Endothelial cell of umbilical vein (primary cell): ENCODE data around the gene CEP85L. TPM values are rescaled to one million over a fixed set of nuclear protein-coding genes. Genes with fewer than 3 reads are reported as not detected.

Source experiments
- BruUV-seq: library from RNA; stranded (reverse); fragments of 400-500 nt; replicated peaks from 2 replicates; lab custom pipeline; 2021; lab: Mats Ljungman, UMichigan
- CTCF ChIA-PET: fragments of 300-600, 350-600 bp; sonication (Branson Sonifier 250); formaldehyde crosslinking; loops from one replicate; lab custom pipeline; 2021; ENCODE audit warnings: antibody characterized with exemption, inconsistent platforms; lab: Charles Lee
- POLR2A ChIA-PET: fragments of 300-600, 350-600 bp; sonication (Branson Sonifier 250); formaldehyde crosslinking; loops from one replicate; lab custom pipeline; 2021; ENCODE audit warnings: antibody characterized with exemption, inconsistent platforms; lab: Charles Lee
- DNase-seq: peaks from one replicate; pipeline ENCODE4 v3.0.0-alpha.2; 2011; ENCODE audit warnings: low read depth, low spot score
- FAIRE-seq: peaks from 2 replicates; lab custom pipeline; 2011; peaks lifted over from hg19 to GRCh38; lab: Jason Lieb, UNC
- H2AFZ ChIP-seq: 2 replicates; pipeline ENCODE4 v1.6.0; 2012; ENCODE audit warnings: low read depth, low read length, control low read depth, inconsistent platforms
- H3K27ac ChIP-seq: 2 replicates; pipeline ENCODE4 v1.5.1; 2011; ENCODE audit warnings: low read depth, mild to moderate bottlenecking, control low read depth, low read length, moderate library complexity; ENCODE audit not compliant: insufficient read depth
- H3K27me3 ChIP-seq, 2 experiments: 2 replicates each; pipeline versions ENCODE4 v1.6.0 to v1.6.1; 2011; ENCODE audit warnings: low read length in 2 of 2, mixed read lengths in 1 of 2; ENCODE audit not compliant: control insufficient read depth in 2 of 2, insufficient read depth in 2 of 2
- H3K36me3 ChIP-seq, 2 experiments: 2 replicates in 1 of 2; 3 replicates in 1 of 2; pipeline ENCODE4 v1.5.1; 2011; ENCODE audit warnings: low read length in 2 of 2, mild to moderate bottlenecking in 1 of 2, moderate library complexity in 1 of 2; ENCODE audit not compliant: control insufficient read depth in 2 of 2, insufficient read depth in 2 of 2; ENCODE audit errors: extremely low read depth in 1 of 2
- H3K4me1 ChIP-seq: 3 replicates; pipeline ENCODE4 v1.5.1; 2011; ENCODE audit warnings: mild to moderate bottlenecking, low read length; ENCODE audit not compliant: control insufficient read depth, insufficient read depth; ENCODE audit errors: extremely low read depth
- H3K4me2 ChIP-seq: 2 replicates; pipeline ENCODE4 v1.6.1; 2011; ENCODE audit warnings: low read length, control low read depth, mixed read lengths; ENCODE audit not compliant: insufficient read depth
- H3K4me3 ChIP-seq, 3 experiments: fragments of 200-600 bp in 1 of 3; sonication (generic), shearing (Covaris generic) in 1 of 3; replicated peaks in 1 of 3; 2 replicates each; pipeline ENCODE4 v1.5.1; 2011 to 2016; ENCODE audit warnings: control low read depth in 3 of 3, low read length in 3 of 3, mild to moderate bottlenecking in 2 of 3, inconsistent platforms in 1 of 3, low read depth in 1 of 3, moderate library complexity in 1 of 3; ENCODE audit not compliant: insufficient read depth in 1 of 3
- H3K79me2 ChIP-seq: 2 replicates; pipeline ENCODE4 v1.6.0; 2012; ENCODE audit warnings: low read length, inconsistent platforms; ENCODE audit not compliant: control insufficient read depth, insufficient read depth
- H3K9ac ChIP-seq: replicated peaks from 2 replicates; pipeline ENCODE3; 2011; ENCODE audit warnings: low read length, control low read depth; ENCODE audit not compliant: insufficient read depth; ENCODE audit errors: extremely low read depth
- H3K9me1 ChIP-seq: replicated peaks from 3 replicates; pipeline ENCODE4 v1.6.0; 2011; ENCODE audit warnings: mild to moderate bottlenecking, low read length; ENCODE audit not compliant: control insufficient read depth, insufficient read depth; ENCODE audit errors: extremely low read depth
- H3K9me3 ChIP-seq: replicated peaks from 2 replicates; pipeline ENCODE4 v1.5.1; 2012; ENCODE audit warnings: low read length, inconsistent platforms; ENCODE audit not compliant: control insufficient read depth, insufficient read depth
- H4K20me1 ChIP-seq: replicated peaks from 2 replicates; pipeline ENCODE3; 2011; ENCODE audit warnings: mild to moderate bottlenecking, low read length; ENCODE audit not compliant: control insufficient read depth, insufficient read depth; ENCODE audit errors: extremely low read depth
- EZH2 ChIP-seq: IDR thresholded peaks from 2 replicates; pipeline ENCODE4 v1.6.1; 2012; ENCODE audit warnings: borderline replicate concordance, low read depth, mild to moderate bottlenecking, moderate library complexity, low read length, inconsistent platforms; ENCODE audit not compliant: severe bottlenecking
- JUN ChIP-seq: IDR thresholded peaks from 2 replicates; pipeline ENCODE4 v1.6.1; 2011; ENCODE audit warnings: borderline replicate concordance, low read depth; ENCODE audit not compliant: insufficient read length, insufficient read depth
- MYC ChIP-seq: IDR thresholded peaks from one replicate; pipeline ENCODE4 v1.6.1; 2011; ENCODE audit warnings: mild to moderate bottlenecking, low read depth, low read length
- POLR2A ChIP-seq: IDR thresholded peaks from 2 replicates; pipeline ENCODE4 v1.6.1; 2012; ENCODE audit warnings: low read depth, mild to moderate bottlenecking, control low read depth, low read length
- POLR2AphosphoS5 ChIP-seq: IDR thresholded peaks from 2 replicates; pipeline ENCODE4 v1.6.1; 2012; ENCODE audit warnings: low read depth, mild to moderate bottlenecking, control low read depth, low read length, moderate library complexity; ENCODE audit not compliant: insufficient read depth
- dilution Hi-C: fragments of 300-500 bp; cut with MboI; formaldehyde crosslinking; loops from one replicate; pipeline ENCODE4 v1.15.0; 2019; ENCODE audit warnings: low sequenced_read_pairs; ENCODE audit not compliant: extremely low pct_ligation_motif_present
- intact Hi-C: fragments of 100-400 bp; cut with micrococcal nuclease; formaldehyde crosslinking; loops from one replicate; pipeline ENCODE4 v1.10.0; 2022
- polyA plus RNA-seq, 4 experiments: library from polyadenylated mRNA; depleted of rRNA in 3 of 4; stranded (reverse) in 3 of 4; unstranded in 1 of 4; fragments of >200 nt; gene quantifications; 2 replicates each; pipeline versions ENCODE4 v1.2.1 to v1.2.3, GENCODE V29; 2011 to 2012; ENCODE audit warnings: missing spikeins in 1 of 4
- total RNA-seq: library from RNA; stranded (reverse); gene quantifications from 2 replicates; pipeline ENCODE4 v1.2.3, GENCODE V29; 2021
- TF ChIP-seq, protein P1 (sequence below): IDR thresholded peaks from 2 replicates; pipeline ENCODE4 v1.6.1; 2011; ENCODE audit not compliant: insufficient read depth, insufficient read length
- TF ChIP-seq, protein P2 (sequence below), 2 donors: IDR thresholded peaks; 1 replicate in 1 of 2; 2 replicates in 1 of 2; pipeline ENCODE4 v1.5.1; 2011; ENCODE audit warnings: low read length in 2 of 2, mild to moderate bottlenecking in 2 of 2, moderate library complexity in 2 of 2, control low read depth in 1 of 2, inconsistent platforms in 1 of 2, low read depth in 1 of 2; ENCODE audit not compliant: insufficient read depth in 1 of 2; ENCODE audit errors: extremely low read depth in 1 of 2

CEP85L gene
- total and polyA plus RNA-seq, 2 donors (not counting 3 experiments of a cell fraction or from before 2014, with no cell fraction given) = 1.8 to 9.2 TPM

- no peak for FAIRE-seq
These were observed 107.3 kb downstream of the CEP85L start for GRCh38 chr6:118544105-118544504.

More at GRCh38 chr6:118544105-118544504, 107.3 kb downstream of the CEP85L start:
- no TSS peak for BruUV-seq
- dilution Hi-C loops = no loop called here
- Histone ChIP-seq H3K27ac (no peak overlapping the region), H3K4me3 (no peak overlapping the region), H3K9ac (no peak overlapping the region), H3K36me3 (no peaks in the 10 kb centered on the region), H3K9me3 (no peaks in the 10 kb centered on the region), H3K4me2 (no peak overlapping the region), H3K79me2 (peaks cover 10% of the 10 kb centered on the region), H3K4me1 (peaks cover 13% of the 10 kb centered on the region), H3K27me3 (no peaks in the 10 kb centered on the region), H3K9me1 (no peaks in the 10 kb centered on the region), H2AFZ (no peak overlapping the region), H4K20me1 (no peaks in the 10 kb centered on the region)
- ChIA-PET CTCF (interaction anchor here (1.3 to 2.6 kb wide), 3 partner anchors 8 to 259 kb away, joined by 6 to 8 read pairs (median 7); no protein-coding TSS in a partner anchor), POLR2A (no interaction called here)
- TF ChIP-seq MYC = no peak
- TF ChIP-seq, protein P1, sequence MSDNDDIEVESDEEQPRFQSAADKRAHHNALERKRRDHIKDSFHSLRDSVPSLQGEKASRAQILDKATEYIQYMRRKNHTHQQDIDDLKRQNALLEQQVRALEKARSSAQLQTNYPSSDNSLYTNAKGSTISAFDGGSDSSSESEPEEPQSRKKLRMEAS = no peak
- TF ChIP-seq POLR2AphosphoS5 = no peak
- no peak for TF ChIP-seq JUN
- TF ChIP-seq POLR2A = no peak
- no peak for TF ChIP-seq EZH2
- TF ChIP-seq, protein P2, sequence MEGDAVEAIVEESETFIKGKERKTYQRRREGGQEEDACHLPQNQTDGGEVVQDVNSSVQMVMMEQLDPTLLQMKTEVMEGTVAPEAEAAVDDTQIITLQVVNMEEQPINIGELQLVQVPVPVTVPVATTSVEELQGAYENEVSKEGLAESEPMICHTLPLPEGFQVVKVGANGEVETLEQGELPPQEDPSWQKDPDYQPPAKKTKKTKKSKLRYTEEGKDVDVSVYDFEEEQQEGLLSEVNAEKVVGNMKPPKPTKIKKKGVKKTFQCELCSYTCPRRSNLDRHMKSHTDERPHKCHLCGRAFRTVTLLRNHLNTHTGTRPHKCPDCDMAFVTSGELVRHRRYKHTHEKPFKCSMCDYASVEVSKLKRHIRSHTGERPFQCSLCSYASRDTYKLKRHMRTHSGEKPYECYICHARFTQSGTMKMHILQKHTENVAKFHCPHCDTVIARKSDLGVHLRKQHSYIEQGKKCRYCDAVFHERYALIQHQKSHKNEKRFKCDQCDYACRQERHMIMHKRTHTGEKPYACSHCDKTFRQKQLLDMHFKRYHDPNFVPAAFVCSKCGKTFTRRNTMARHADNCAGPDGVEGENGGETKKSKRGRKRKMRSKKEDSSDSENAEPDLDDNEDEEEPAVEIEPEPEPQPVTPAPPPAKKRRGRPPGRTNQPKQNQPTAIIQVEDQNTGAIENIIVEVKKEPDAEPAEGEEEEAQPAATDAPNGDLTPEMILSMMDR (IDR thresholded peaks at IDR 0.05; ENCODE audit: extremely low read depth in 1 of 2, insufficient read depth in 1 of 2, low read depth in 1 of 2, low read length in 2 of 2) = no peak
- peak; percentile 50 for DNase-seq
- intact Hi-C loops = loop anchor here (5.0 kb wide), 1 partner anchor 157 kb away; no protein-coding TSS in a partner anchor
